EL (cell line): ENCODE results near the gene EIF4G3.
"Not testable (repeated sequence)": the region's sequence is repeated elsewhere in the genome, so short reads cannot be mapped to it uniquely, and the experiment has no call there.

ENCODE experiments used
- DNase-seq: peaks from one replicate; pipeline ENCODE4 v3.0.0-alpha.2; 2016

Gene EIF4G3

DNA sequence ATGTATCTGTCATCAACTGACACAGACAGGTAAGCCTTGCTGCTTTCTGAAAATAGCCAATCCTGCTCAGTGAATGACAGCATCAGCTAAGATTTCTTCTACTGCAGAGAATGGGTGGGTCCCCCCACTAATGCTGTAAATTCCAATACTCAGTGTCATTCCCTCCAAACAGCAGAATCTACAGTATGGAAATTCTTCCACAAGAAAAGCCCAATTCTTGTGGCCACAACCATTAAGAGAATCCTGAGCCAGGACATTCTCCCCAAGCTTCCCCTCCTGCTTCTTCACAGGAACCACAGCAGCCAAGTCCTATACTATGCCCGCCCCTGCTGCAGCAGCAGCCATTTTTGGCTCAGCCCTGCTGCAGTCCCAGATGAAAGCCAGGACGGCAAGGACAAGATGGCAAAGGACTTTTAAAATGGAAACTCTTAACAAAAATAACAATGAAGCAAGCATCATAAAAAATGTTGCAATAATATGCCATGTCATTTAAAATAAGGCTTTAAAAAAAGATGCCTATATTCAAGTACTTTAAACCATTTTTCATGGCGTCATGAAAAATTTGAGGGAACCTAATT, 26.8 kb downstream of the EIF4G3 start:
- DNase-seq = peak; percentile 98

DNA sequence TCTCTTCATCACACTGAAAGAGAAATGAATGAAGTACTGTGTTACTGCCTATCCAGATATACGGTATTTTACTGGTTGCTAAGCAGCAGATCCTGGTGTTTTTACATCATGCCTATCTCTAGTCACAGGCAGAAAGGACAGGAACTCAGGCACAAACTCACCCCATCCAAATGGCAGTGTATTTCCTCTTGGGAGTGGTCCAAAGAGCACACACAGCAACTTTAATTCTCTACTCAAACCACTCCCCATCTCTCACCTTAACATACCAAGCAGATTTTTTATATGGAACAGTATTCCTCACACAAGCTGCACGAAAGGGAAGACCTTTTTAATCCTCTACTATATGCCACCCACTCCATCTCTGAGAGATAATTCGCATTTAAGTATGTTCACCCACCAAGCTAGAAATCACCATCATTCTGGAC, 27.3 kb downstream of the EIF4G3 start:
- peak; percentile 50 for DNase-seq

DNA sequence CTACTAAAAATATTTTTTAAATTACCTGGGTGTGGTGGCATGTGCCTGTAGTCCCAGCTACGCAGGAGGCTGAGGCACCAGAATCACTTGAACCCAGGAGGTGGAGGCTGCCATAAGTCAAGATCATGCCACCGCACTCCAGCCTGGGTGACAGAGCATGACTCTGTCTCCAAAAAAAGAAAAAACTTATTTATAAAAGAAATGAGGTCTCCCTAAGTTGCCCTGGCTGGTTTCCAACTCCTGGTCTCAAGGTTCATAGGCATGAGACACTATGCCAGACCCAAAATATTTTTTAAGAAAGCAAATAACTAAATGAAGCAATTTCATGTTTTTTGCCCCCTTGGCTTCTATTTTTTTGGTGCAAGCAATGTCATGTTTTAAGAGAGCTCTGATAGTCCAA, 32.9 kb downstream of the EIF4G3 start:
- no peak for DNase-seq

DNA sequence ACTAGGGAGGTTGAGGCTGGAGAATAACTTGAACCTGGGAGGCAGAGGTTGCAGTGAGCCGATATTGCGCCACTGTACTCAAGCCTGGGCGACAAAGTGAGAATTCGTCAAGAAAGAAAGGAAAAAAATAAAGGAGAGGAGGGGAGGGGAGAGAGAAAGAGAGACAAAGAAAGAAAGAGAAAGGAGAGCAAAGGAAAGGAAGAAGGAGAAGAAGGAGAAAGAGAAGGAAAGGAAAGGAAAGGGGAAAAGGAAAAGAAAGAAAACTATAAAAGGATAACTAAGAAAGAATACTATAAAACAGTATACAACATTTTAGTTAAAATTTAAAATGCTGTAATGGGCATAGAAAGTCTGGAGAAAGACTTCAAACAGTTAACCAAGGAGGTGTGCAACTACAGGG, 33.6 kb downstream of the EIF4G3 start:
- no peak for DNase-seq

DNA sequence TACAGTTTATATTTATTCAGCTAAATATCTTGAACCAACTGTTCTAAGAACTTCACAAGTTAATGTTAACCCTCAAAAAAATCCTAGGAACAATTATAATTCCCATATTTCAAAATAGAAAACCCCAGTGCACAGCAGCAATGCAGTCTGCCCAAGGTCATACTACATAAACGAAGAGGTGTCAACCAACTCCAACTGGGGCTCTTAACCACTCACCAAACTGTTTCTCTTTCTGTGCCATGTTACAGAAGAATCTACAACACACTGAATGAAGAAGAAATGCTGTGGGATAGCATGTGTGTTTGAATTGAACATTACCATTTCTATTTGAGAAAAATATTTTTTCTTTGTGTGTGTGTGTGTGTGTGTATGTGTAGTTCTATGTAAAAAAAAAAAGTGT, 35.7 kb downstream of the EIF4G3 start:
- no peak for DNase-seq

DNA sequence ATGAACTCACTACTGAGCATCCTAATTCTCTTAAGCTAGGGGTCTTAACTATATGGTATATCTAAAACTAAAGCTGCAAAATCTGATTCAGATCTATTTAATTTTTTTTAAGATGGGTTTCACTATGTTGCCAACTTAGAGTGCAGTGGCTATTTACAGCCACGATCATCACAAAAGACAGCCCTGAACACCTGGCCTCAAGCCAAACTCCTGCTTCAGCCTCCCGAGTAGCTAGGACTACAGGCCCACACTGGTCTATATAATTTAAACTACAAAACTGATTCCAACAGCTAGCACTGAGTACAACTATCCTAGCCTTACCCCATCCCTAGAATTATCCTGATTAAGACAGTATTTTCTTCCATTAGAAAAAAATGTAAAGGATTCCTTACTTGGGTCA, 37.1 kb downstream of the EIF4G3 start:
- DNase-seq = no peak

DNA sequence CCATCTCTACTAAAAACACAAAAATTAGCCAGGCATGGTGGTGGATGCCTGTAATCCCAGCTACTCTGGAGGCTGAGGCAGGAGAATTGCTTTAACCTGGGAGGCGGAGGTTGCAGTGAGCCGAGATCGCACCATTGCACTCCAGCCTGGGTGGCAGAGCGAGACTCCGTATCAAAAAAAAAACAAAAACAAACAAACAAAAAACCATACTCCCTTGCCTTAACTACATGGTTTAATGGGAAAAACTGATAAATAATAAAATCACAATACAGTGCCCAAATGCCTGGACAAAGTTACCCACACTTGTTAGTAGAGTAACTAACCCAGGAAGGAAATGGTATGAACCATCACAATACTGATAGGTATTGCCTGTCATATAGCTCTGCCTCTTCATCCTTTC, 40.4 kb downstream of the EIF4G3 start:
- DNase-seq = not testable (repeated sequence)

DNA sequence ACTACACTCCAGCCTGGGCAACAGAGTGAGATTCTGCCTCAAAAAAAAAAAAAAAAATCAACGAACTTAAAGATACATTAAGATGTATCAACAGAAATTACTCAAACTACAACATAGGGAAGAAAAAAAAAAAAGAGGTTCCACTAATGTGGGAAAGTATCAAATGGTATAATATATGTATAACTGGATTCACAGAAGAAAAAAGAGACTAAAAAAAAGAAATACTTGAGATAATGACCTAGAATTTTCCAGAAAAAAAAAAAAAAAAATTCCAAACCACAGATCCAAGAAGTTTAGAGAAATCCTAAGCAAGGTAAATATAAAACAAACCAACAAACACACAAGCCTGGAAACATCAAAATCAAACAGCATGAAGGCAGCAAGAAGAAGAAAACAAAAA, 45.5 kb downstream of the EIF4G3 start:
- DNase-seq = no peak

DNA sequence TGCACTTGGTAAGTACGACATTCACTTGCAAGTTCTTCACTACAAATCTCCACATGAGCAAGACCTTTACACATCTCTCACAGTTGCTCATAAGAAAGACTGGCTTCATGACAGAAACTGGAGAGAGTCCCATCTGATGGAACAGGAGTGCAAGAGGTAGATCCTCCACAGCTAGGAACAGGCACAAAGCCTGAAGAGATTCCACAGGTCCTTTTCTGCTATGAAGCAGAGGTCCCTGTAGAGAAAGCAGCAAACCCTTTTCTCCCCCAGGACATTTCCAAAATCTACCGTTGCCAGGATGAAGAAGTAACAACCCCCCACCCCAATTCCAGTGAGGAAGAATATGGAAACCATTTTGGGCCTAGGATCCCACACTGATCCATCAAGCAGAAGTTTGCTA, 47.3 kb downstream of the EIF4G3 start:
- DNase-seq = no peak

DNA sequence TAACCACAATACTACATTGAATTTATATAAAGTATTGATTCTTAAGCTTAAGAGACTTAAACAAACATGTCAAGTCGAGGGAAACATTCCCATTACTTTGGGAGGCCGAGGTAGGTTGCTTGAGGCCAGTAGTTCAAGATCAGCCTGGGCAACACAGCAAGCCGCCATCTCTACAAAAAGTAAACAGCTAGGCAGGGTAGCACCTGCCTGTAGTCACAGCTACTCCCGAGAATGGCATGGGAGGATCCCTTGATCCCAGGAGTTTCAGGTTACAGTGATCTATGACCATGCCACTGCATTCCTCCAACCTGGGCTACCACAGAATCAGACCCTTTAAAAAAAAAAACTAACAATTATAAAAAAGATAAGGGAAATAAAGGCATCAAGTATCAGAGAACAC, 50.4 kb downstream of the EIF4G3 start:
- no peak for DNase-seq

DNA sequence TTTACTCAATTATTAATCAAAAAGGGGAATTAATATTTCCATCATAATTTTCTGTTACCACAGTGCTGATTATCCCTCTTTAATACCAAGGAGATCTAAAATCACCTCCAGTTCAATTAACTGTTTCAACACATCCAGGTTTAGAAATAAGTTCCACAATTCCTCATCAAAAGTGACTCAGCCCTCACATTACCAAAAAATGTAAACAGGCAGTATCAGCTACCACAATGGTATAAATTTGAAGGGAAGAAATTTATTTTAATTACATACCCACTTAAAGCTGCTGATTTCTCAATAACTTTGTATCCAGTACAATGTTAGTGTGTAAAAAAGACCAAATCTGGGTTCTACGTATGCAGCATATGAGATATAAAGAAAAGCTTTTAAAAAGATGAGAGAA, 51.9 kb downstream of the EIF4G3 start:
- peak; percentile 43 for DNase-seq

DNA sequence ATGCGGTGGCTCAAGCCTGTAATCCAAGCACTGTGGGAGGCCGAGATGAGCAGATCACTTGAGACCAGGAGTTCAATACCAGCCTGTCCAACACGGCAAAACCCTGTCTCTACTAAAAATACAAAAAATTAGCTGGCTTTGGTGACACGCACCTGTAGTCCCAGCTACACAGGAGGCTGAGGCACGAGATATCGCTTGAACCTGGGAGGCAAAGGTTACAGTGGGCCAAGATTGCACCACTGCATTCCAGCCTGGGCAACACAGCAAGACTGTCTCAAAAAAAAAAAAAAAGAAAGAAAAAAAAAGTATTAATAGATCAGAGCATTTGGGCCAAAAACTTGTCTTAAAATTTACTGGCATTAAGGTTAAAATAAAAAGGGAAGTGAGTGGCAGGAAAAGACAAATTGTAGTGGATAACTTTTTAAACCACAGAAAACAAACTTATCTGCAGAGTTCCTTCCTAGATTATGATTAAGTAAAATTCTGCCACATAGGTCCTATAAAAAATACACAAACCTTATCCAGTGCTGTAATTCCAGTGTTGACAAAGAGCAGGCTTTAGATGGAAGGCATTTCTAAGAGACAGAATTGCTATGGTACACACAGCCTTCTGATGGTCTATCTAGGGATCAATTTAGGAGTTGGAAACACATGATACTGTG, 53.3 kb downstream of the EIF4G3 start:
- DNase-seq = no peak

DNA sequence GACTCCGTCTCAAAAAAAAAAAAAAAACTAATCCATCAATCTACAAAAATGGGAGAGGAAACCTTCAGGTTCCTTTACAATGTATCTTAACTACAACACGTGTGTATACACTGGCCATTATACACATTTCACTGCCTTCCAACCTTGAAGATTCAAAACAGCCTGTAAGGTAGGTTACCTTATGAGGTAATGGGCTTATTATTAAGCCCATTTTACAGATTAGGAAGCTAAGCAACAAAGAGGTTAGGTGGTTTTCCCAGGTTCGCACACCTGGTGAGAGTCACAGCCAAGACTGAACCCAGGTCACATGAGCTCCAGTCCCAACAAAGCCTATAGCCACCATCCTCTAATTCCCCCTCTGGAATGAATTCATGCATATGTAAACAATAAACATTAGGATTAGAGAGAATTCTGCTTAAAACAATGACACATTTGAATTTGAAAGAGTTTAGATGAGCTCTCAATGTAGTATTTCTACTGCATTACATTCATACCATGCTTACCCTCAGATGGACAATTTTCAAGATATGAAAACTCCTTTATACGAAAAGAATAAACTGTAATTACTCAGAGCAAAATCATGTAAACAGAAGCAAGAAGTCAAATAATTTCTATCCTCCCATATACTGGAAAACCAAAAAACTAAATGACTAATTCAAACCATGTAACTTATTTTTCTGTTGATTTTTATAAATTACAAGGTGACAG, 54.8 kb downstream of the EIF4G3 start:
- no peak for DNase-seq

DNA sequence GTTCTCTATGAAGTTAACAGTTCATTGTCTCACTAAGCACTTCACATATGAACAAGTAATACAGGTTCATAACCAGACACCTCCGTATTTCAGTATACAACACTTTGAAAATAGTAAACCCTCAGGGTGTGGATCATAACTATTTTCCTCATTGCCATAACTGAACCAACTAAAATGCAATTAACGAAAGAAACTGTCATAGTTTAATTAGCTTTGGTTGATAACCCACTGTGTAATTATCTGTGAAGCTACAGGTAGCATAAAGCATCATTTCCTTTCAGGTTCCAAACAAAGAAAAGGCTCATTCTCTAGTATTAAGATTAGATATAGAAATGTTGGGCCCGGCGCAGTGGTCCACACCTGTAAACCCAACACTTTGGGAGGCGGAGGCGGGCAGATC, 58.5 kb downstream of the EIF4G3 start:
- no peak for DNase-seq

DNA sequence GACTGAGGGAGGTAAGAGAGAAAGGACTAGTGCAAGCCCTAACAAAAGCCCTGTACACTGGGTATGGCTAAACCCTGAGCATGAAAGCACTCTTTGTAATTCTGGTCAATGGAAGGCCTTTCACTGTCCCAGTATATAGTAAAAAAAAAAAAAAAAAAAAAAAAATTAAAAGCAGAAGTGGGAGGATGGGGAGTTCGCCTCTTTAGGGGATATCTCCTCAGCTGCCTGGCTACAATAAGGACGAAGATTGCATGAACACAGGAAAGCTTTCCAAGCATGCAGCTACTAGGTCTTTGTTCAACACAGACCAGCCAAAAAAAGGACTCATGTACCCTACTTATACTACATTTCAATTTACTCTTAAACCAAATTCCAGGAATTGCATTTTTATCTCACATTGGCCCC, 59.1 kb downstream of the EIF4G3 start:
- DNase-seq = no peak

DNA sequence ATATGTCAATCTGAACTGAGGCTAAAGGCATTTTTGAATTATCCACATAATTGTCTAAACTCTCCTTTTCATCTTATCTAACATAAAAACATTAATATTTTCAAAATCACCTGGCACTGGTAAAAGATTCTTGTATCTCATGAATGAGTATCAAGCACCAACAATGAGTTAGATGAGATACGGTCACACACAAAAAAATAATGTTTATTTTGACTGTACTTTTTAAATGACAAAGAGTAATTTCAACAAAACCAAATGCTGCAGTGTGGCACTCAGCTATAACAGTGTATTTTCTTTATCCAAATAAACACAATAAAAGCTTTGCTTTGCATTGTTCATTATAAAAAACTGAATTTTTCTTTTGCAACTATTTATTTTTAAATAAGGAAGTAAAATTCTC, 59.5 kb downstream of the EIF4G3 start:
- DNase-seq = no peak

DNA sequence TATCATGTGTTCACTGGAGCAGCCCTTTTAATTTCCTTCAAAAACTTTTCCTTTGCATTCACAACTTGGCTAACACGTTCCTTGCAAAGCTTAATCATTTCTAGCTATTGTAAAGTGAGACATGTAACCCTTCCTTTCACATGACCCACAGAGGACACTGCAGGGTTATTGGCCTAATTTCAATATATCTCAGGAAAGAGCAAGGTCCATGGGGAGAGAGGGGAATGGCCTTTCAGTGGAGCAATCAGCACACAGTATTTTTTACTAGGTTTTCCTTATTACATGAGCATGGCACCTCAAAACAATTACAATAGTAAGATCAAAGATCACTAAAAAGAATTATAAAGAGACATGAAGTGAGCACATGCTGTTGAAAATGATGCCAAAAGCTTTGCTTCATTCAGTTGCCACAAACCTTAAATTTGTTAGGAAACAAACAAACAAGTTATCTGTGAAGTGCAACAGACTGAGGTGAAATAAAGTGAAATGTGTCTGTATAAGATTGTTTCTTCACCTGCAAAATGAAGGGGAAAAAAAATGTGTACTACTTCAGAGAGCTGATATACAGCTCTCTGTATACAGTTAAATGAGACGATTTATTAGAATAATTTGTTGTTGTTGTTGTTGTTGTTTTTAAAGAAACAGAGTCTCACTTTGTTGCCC, 61.5 kb downstream of the EIF4G3 start:
- DNase-seq = no peak

DNA sequence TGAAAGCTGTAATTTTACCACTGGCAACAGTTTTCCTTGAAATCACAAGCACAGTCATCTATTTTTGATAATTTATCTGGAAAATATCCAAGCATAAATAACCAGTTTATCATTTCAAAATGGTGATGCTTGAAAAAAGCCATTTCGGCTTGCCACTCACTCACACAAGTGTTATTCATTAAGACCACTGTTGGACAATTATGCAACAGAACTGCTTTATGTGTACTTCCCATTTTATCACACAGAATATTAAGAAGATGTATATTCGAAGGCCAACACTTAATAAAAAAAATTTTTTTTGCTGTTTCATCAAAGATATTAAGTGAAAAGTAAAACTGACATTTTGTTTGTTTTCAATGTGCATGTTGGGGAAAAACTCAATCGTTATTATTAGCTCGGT, 62.3 kb downstream of the EIF4G3 start:
- DNase-seq = no peak

DNA sequence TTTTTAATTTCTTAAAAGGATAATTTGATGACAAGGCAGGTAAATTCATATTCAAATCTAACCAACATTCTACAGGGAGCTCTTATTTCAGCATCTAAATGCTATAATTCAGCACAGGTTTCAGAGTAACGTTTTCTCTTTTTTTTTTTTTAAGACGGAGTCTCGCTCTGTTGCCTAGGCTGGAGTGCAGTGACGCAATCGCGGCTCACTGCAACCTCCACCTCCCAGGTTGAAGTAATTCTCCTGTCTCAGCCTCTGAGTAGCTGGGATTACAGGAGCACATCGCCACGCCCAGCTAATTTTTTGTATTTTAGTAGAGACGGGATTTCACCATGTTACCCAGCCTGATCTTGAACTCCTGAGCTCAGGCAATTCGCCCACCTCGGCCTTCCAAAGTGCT, 66.5 kb downstream of the EIF4G3 start:
- no peak for DNase-seq

DNA sequence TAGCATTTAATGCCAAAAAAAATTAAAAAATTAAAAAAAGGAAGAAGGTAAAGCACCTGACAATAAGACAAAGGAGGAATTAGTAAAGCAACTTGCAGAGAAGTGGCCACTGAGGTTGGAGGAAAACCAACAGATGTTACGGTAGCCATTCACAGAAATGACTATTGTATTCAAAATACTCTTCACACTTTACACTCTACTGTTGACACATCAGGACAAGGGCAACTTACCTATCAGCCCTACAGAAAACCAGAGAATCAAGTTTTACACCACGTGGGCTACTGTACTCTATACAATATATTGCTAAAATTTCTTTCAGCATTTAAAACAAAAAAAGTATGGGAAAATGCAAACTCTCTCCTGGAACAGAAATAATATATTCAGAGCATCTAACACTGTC, 70.0 kb downstream of the EIF4G3 start:
- no peak for DNase-seq

DNA sequence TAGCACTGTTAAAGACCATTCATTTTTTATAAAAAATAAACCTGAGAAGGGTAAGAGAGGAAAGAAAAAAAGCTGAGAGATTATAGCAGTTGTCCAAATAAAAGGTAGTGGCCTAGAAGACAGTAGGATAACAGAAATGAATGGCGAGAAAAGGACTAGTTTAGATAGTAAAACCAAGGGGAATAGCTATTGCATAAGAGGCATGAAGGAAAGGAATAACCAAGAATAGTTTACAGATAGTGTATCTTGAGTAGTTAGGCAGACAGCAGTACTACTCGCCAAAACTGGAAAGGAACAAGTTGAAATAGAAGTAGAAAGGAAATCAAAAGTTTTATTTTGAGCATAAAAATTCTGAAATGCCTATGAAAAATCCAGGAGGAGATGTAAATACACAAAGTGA, 70.5 kb downstream of the EIF4G3 start:
- no peak for DNase-seq

DNA sequence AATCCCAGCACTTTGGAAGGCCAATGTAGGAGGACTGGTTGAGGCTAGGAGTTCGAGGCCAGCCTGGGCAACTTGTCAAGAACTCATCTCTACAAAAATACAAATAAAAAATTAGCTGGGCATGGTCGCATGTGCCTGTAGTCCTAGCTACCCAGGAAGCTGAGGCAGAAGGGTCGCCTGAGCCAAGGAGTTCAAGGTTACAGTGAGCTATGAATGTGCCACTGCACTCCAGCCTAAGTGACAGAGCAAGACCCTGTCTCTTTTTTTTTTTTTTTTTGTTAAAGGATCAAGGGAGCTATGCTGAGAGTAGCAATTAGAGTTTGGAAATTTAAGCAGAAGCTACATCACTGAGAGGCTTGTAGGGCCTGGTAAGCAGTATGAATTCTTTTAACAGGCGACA, 70.9 kb downstream of the EIF4G3 start:
- DNase-seq = no peak

DNA sequence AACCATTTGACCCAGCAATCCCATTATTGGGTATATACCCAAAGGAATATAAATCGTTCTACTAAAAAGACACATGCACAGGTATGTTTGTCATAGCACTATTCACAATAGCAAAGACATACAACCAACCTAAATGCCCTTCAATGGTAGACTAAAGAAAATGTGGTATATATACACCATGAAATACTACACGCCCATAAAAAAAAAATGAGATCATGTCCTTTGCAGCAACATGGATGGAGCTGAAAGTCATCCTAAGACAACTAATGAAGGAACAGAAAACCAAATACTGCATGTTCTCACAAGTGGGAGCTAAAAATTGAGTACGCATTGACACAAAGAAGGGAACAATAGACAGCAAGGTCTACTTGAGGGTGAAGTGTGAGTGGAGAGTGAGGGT, 72.0 kb downstream of the EIF4G3 start:
- no peak for DNase-seq

DNA sequence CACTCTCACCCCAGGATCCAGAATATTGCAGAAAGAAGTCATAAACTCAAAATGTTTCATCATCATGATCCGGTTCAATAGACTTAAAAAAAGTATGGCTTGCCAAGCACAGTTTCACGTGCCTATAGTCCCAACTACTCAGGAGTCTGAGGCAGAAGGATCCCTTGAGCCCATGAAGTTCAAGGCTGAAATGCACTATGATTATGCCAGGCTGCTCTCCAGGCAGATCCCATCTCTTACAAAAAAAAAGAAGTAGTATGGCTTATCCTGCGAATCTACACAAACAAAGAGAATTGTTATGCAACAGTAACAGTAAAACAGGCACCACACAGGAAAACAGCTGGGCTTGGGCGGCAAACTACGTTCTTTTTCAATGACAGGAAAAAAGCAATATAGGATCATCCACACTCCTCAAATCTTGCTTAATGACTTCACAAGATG, 76.2 kb downstream of the EIF4G3 start:
- no peak for DNase-seq
